SJCRH30 (cell line): ENCODE measurements around the gene RORC. TPM values are rescaled to one million over a fixed set of nuclear protein-coding genes. Genes with fewer than 3 reads are reported as not detected.
"Not testable (repeated sequence)": the region's sequence is repeated elsewhere in the genome, so short reads cannot be mapped to it uniquely, and the experiment has no call there.

Experiments used
- DNase-seq, 2 experiments: peaks; one replicate each; pipeline ENCODE4 v3.0.0-alpha.2; 2015 to 2020
- H3K27ac ChIP-seq: fragments of 250-450 bp; sonication (Bioruptor Pico); 2 replicates; pipeline ENCODE4 v1.5.1; 2020; ENCODE audit warnings: mild to moderate bottlenecking, moderate library complexity
- H3K27me3 ChIP-seq: fragments of 250-450 bp; sonication (Bioruptor Pico); 2 replicates; pipeline ENCODE4 v1.5.1; 2020; ENCODE audit warnings: mild to moderate bottlenecking, moderate library complexity
- H3K36me3 ChIP-seq: fragments of 250-450 bp; sonication (Bioruptor Pico); 2 replicates; pipeline ENCODE4 v1.5.1; 2020; ENCODE audit warnings: mild to moderate bottlenecking, moderate library complexity
- H3K4me1 ChIP-seq: fragments of 250-450 bp; sonication (Bioruptor Pico); 2 replicates; pipeline ENCODE4 v1.5.1; 2020; ENCODE audit warnings: mild to moderate bottlenecking, moderate library complexity
- H3K4me3 ChIP-seq: fragments of 250-450 bp; sonication (Bioruptor Pico); 2 replicates; pipeline ENCODE4 v1.5.1; 2020; ENCODE audit warnings: mild to moderate bottlenecking, moderate library complexity
- H3K9me3 ChIP-seq: fragments of 250-450 bp; sonication (Bioruptor Pico); replicated peaks from 2 replicates; pipeline ENCODE4 v1.5.1; 2020; ENCODE audit warnings: mild to moderate bottlenecking, moderate library complexity
- total RNA-seq: library from RNA; depleted of rRNA; stranded (reverse); fragments of >200 nt; shearing (Covaris generic); gene quantifications from 2 replicates; pipeline ENCODE4 v1.2.3, GENCODE V29; 2014; rRNA removed

The RORC gene
- total RNA-seq, 1 experiment from 2014 or later: not detected

- H3K4me3 ChIP-seq, DNase-seq, H3K27ac ChIP-seq, H3K36me3 ChIP-seq, H3K9me3 ChIP-seq, H3K4me1 ChIP-seq, H3K27me3 ChIP-seq: not testable (repeated sequence)
These were observed 63.1 kb downstream of the RORC start for GRCh38 chr1:151768351-151769066.

- peaks cover 9% of the 10 kb centered on the region; the same call in 1 of the 2 replicates for H3K36me3 ChIP-seq
- H3K27ac ChIP-seq: peak overlapping the region; percentile 64
- no peaks in the 10 kb centered on the region for H3K9me3 ChIP-seq
- H3K4me1 ChIP-seq: peaks cover 4% of the 10 kb centered on the region; the same call in 1 of the 2 replicates
- no peaks in the 10 kb centered on the region for H3K27me3 ChIP-seq
- peak overlapping the region; percentile 86 for H3K4me3 ChIP-seq
- no peak for DNase-seq
These were observed 67.6 kb downstream of the RORC start for GRCh38 chr1:151763990-151764389.

GRCh38 chr1:151762941-151763921 is 68.4 kb downstream of the RORC start, which contains the start of gene MRPL9:
Gene MRPL9 (minus strand): TSS chr1:151763496. CDS start chr1:151763479, 17 bp downstream.
- Histone ChIP-seq H3K4me1 (peaks cover 4% of the 10 kb centered on the region; the same call in 1 of the 2 replicates), H3K27me3 (no peaks in the 10 kb centered on the region), H3K36me3 (peaks cover 9% of the 10 kb centered on the region; the same call in 1 of the 2 replicates), H3K9me3 (no peaks in the 10 kb centered on the region), H3K27ac (peak within 1 kb of the TSS; percentile 64), H3K4me3 (peak within 1 kb of the TSS; percentile 86)
- DNase-seq: peak; percentile 87

- Histone ChIP-seq H3K4me3 (no peak overlapping the region), H3K4me1 (peaks cover 4% of the 10 kb centered on the region; the same call in 1 of the 2 replicates), H3K9me3 (no peaks in the 10 kb centered on the region), H3K27me3 (no peaks in the 10 kb centered on the region), H3K36me3 (peaks cover 9% of the 10 kb centered on the region; the same call in 1 of the 2 replicates), H3K27ac (no peak overlapping the region)
- DNase-seq: no peak
These were observed 70.8 kb downstream of the RORC start for GRCh38 chr1:151760597-151761385.

- H3K4me1 ChIP-seq: peaks cover 2% of the 10 kb centered on the region; the same call in 1 of the 2 replicates
- H3K36me3 ChIP-seq: peaks cover 9% of the 10 kb centered on the region; the same call in 1 of the 2 replicates
- no peaks in the 10 kb centered on the region for H3K27me3 ChIP-seq
- H3K9me3 ChIP-seq: no peaks in the 10 kb centered on the region
- H3K4me3 ChIP-seq: no peak overlapping the region
- DNase-seq: no peak
- H3K27ac ChIP-seq: no peak overlapping the region
These were observed 72.4 kb downstream of the RORC start for GRCh38 chr1:151759241-151759640.

GRCh38 chr1:151756291-151756690 is 75.3 kb downstream of the RORC start:
- DNase-seq: no peak
- Histone ChIP-seq H3K4me3 (no peak overlapping the region), H3K27ac (no peak overlapping the region), H3K4me1 (no peaks in the 10 kb centered on the region), H3K36me3 (peaks cover 9% of the 10 kb centered on the region; the same call in 1 of the 2 replicates), H3K27me3 (no peaks in the 10 kb centered on the region), H3K9me3 (no peaks in the 10 kb centered on the region)

Other genes starting within 250 kb of the RORC start
- gene SNX27, start 219.8 kb downstream of the RORC start, total RNA-seq: 26.4 and 28.9 TPM in 2 replicates
- not detected in 2 replicates for gene CELF3, start 115.0 kb downstream of the RORC start, total RNA-seq
- not detected in 2 replicates for gene RIIAD1, start 110.3 kb downstream of the RORC start, total RNA-seq
- gene MRPL9, start 68.3 kb downstream of the RORC start, total RNA-seq: 77.1 and 80.3 TPM in 2 replicates
- 3.7 and 6.2 TPM in 2 replicates for gene TDRKH, start 41.3 kb downstream of the RORC start, total RNA-seq
- gene LINGO4, start 26.4 kb downstream of the RORC start, total RNA-seq: not detected in 2 replicates
- gene C2CD4D, start 8.0 kb upstream of the RORC start, total RNA-seq: 0.08 TPM in 1 of 2 replicates, not detected in the other
- 0.25 and 0.75 TPM in 2 replicates for gene THEM5, start 21.9 kb upstream of the RORC start, total RNA-seq
- gene THEM4, start 77.7 kb upstream of the RORC start, total RNA-seq: 13.5 and 15.4 TPM in 2 replicates
- 36.4 and 38.3 TPM in 2 replicates for gene S100A10, start 162.1 kb upstream of the RORC start, total RNA-seq
- 492 and 509 TPM in 2 replicates for gene S100A11, start 205.2 kb upstream of the RORC start, total RNA-seq